HG03521 (cell line): ENCODE measurements around the gene PUS1.
"Not testable (repeated sequence)": the region's sequence is repeated elsewhere in the genome, so short reads cannot be mapped to it uniquely, and the experiment has no call there.

Experiments used
- ATAC-seq: cut with Tn5 transposase; IDR thresholded peaks from one replicate; pipeline ENCODE4 v1.9.1; 2021; ENCODE audit warnings: mild to moderate bottlenecking, moderate library complexity; ENCODE audit not compliant: unreplicated experiment

Gene PUS1

DNA sequence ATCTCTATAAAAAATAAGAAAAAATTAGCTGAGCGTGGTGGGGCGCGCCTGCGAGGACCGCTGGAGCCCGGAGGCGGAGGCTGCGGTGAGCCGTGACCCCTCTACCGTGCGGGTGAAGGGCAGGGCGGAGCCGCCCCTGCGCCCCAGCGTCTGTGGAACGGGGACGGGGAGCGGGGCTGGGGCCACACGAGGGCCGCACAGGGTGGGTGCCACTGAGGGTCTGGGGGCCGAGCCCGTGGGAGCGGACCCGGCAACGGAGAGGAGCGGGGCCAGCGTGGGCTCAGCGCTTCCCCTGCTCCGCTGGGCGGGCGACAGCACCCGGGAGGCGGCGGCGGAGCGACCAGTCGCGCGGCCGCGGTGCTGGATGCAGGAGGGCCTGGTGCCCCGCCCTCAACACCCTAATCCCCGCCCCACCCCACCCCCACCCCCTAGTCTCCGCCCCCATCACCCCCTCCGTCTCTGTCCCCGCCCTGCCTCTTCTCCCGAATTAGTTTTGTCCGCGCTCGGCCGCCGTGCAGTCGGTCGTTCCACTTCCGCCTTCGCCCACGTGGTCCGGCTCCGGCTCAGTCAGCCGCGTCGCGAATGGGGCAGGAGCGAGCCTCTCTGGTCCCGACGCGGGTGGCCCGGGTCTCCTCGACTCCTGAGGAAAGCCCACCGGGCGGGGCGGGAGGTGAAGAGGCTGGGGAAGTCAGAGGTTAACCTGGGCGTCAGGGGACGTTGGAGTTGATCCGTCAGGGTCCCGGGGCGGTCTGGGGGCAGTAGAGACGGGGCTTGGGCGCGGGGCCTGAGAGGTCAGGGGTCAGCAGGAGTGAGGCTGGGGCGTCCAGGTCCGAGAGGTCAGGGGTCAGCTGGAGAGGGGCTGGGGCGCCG, at the start of gene PUS1:
TSS of gene PUS1 (plus strand) at position 566 of the 870 bp plus-strand sequence. CDS start 447 bp downstream, outside the sequence.
- peak; percentile 73 for ATAC-seq

DNA sequence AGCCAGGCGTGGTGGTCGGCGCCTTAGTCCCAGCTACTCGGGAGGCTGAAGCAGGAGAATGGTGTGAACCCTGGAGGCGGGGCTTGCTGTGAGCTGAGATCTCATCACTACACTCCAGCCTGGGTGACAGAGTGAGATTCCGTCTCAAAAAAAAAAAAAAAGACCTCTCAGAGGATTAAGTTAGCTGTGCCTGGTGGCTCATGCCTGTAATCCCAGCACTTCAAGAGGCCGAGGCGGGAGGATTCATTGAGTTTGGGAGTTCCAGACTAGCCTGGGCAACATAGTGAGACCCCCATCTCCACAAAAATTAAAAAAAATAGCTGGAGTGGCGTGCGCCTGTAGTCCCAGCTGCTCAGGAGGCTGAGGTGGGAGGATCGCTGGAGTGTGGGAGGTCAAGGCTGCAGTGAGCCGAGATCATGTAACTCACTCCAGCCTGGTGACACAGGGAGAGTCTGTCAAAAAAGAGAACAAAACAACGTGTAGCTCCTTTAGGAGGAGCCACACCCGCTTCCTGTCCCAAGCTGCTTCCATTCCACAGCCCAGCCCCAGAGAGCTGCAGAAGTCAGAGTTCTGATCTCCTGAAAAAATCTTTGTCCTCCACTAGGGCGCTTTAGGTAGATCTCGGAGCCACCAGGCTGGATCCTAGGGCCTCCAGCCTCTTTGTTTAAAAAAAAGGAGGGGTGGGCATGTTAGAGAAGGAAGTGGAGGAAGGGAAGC, 46.1 kb upstream of the PUS1 start:
- no peak for ATAC-seq

DNA sequence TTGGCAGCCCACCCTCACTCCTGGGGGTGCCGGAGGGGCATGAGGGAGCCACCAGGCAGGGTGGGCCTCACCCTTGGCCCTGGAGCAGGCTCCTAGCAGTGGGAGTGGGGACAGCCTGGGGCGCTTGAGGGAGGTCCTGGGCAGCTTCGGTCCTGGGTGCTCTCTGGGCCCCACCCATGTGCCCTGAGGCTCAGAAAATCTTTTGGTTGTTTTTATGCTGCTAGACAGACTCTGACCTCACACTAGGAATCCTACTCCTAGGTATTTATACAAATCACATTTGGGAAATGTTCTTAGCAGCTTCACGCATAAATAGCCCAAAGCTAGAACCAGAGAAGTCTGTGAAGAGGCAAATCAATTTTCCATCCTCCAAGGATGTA, 45.6 kb upstream of the PUS1 start:
- no peak for ATAC-seq

DNA sequence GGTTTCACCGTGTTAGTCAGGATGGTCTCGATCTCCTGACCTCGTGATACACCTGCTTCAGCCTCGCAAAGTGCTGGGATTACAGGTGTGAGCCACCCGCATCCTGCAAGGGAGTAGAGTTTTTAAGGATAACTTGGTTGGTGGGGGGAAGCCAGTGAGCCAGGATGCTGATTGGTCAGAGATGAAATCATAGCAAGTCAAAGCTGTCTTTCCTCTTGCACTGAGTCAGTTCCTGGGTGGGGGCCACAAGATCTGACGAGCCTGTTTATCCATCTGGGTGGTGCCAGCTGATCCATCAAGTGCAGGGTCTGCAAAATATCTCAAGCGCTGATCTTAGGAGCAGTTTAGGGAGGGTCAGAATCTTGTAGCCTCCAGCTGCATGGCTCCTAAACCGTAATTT, 44.0 kb upstream of the PUS1 start:
- not testable (repeated sequence) for ATAC-seq

DNA sequence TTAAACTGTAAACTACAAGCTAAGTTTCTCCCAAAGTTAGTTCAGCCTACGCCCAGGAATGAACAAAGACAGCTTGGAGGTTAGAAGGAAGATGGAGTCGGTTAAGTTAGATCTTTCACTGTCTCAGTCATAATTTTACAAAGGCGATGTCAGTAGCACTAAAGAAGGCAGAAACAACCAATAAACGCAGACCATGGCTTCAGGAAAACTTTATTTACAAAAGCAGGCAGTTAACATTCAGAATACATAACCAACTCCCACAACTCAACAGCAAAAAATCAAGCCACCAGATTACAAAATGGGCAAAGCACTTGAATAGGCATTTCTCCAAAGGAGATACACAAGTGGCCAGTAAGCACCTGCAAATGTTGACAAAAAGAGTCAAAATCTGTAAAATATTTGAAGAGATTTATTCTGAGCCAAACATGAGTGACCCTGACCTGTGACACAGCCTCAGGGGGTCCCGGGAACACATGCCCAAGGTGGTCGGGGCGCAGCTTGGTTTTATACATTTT, 43.5 kb upstream of the PUS1 start:
- ATAC-seq, result no peak

DNA sequence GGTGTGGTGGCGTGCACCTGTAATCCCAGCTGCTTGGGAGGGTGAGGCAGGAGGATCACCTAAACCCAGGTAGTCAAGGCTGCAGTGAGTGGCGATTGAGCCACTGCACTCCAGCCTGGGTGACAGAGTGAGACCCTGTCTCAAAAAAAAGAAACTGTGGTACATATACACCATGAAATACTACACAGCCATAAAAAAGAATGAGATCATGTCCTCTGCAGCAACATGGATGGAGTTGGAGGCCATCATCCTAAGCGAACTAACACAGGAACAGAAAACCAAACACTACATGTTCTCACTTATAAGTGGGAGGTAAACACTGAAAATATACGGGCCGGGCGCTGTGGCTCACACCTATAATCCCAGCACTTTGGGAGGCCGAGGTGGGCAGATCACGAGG, 37.4 kb upstream of the PUS1 start:
- ATAC-seq, result not testable (repeated sequence)

DNA sequence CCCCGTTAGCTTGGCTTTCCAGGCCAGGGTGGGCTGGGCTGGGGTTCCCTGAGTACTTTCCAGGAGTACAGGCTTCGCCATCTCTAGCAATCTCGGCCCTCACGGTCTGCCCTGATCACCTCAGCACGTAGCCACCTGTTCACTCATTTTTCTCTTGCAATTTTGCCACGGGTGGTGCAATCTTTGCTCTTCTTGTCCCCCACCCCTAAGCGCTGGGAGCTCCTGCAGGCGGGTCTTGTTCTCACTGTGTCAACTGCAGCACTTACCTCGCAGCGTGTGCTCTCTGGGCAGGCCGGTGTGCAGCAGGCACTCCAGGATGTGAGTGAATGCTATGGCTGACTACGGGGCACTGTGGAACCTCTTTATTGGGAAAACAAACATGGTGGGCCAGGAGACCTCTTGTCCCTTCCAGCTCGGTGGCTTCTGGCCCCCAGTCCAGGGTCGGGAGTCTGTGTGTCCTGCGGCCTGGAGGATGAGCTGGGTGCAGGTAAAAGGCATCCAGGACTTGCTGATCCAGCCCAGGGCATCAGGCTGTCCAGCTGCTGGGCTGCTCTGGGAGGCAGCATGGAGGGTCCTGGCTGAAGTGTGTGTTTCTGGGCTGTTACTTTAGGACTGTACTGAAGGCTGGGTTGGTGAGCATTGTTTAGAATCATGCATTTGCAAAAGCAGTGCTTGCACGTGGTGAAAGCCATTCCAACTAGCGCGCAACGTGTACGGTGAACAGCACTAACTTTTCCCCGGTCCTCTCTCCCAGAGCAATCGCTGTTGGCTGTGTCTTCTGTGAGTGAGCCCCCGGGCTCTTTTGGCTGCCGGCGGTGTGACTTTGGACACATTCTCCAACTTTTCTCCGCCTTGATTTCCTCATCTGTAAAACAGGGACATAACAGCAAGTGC, 36.1 kb upstream of the PUS1 start:
- no peak for ATAC-seq

DNA sequence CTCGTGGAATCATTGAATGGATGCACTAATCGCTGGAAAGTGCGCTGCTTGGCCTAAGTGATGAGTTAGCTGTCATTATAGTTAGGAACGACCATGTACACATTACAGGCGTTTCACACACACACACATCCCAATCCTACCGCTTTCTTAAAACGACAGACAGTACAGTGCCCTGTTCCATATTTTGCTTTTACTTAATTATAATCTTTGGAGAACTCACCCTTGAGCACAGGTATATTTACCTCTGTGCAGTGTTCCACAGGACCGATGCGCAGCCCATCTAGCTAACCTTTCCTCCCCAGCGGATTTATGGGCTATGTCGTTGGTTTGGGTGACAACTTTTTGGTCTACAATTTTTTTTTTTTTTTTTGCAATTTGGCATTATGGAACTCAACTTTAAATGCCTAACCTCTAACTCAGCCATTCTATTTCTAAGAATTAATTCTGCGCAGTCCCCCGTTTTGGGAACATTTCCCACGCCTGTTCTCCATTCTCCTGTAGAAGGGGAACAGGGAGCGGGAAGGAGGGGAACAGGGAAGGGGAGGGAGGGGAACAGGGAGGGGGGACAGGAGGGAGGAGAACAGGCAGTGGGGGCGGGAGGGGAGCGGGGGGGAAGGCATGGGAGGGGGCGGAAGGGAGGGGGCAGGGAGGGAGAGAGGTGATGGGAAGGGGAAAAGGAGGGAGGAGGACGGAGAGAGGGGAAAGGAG, 35.3 kb upstream of the PUS1 start:
- ATAC-seq, result no peak

DNA sequence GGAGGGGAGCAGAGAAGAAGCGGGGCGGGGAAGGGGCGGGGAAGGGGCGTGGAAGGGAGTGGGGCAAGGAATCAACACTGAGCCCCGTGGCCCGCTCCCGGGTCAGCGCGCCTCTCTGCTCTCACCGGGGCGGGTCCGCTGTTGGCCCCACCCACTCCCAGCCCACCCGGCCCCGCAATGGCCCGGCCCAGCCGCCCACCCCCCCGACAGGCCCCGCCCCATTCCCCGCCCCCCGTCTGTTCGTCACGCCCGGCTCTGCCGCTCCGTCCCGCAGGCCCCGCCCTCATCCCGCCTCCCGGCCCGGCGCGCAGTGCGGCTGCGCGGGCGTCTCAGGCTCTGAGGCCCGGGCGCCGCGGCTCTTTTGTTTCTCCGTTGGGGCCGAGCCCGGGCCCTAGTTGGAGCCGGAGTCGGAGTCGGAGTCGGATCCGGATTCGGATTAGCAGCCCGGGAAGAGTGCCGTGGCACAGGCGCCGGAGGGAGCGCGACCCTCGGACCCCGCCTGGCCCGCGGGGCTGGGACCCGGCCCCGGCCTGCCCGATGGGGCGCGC, 34.7 kb upstream of the PUS1 start, which contains the start of gene ULK1:
TSS of gene ULK1 (plus strand) at position 310 of the 548 bp plus-strand sequence. CDS start 380 bp downstream, outside the sequence.
- peak; percentile 70 for ATAC-seq

DNA sequence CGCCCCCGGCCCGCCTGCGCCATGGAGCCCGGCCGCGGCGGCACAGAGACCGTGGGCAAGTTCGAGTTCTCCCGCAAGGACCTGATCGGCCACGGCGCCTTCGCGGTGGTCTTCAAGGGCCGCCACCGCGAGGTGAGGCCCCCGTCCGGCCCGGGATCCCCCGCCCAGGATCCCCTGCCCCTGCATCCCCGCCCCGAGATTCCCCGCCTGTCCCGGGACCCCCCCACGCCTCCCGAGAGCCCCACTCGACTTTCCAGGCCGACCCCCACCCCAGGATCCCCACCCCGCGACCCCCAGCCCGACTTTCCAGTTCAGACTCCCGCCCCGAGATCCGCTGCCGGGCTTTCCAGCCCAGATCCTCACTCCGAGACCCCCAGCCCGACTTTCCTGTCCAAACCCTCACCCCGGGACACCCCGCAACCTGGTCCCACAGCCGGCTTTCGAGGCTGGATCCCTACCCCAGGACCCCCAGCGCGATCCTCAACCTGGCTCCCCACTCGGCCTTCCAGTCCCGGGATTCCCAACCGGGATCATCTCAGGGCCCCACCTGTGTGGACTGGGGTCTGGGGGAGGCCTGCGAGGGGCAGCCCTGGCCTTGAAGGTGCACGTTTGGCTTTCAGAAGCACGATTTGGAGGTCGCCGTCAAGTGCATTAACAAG, 34.0 kb upstream of the PUS1 start:
- ATAC-seq, result no peak

DNA sequence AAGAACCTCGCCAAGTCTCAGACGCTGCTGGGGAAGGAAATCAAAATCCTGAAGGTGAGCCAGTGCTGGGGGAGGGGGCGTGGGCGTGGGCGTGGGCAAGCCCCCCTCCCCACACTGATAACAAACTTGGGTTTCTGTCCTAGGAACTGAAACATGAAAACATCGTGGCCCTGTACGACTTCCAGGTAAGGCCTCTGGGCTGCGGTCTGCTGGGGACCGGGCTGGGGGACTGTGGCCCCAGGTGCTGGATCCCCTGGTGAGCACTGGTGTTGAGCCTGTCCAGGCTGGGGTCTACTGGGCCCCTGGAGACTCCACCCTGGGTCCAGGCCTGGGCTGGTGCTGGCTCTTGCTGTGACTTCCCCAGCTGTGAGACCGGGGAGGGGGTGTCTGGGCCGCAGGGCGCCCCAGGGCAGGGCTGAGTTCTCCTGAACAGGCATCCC, 33.4 kb upstream of the PUS1 start:
- no peak for ATAC-seq

DNA sequence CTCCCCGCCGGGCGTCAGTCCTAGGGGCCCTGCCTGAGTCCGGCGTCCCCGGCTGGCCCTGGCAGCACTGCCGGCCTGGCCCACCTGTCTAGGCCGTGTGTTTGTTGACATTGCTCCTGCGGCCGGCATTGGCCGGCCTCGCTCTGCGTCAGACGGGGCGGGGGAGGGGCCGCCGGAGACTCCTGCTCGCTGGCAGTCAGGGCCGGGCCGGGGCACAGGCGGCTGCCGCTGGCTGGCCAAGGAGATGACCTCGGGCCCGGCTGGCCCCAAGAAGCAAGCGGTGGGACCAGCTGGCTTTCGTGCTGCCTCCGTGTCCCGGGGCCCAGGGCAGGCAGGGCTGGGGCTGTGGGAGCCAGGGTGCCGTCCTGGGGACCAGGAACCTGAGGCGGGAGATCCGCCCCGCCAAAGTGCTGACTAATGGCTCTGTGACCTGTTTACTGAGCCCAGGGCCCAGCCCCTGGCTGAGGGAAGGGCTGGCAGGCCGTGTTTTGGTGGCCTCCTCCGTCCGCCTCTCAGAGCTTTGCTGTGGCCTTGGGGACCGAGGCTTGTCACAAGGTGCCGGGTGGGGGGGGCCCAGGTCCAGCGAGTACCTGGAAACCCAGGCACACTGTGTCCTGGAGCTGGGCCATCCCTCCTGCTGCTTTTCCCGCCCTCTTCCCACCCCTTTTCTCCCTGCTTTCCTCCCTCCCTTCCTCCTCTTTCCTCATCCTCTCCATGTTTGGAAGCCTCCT, 32.8 kb upstream of the PUS1 start:
- peak; percentile 57 for ATAC-seq

DNA sequence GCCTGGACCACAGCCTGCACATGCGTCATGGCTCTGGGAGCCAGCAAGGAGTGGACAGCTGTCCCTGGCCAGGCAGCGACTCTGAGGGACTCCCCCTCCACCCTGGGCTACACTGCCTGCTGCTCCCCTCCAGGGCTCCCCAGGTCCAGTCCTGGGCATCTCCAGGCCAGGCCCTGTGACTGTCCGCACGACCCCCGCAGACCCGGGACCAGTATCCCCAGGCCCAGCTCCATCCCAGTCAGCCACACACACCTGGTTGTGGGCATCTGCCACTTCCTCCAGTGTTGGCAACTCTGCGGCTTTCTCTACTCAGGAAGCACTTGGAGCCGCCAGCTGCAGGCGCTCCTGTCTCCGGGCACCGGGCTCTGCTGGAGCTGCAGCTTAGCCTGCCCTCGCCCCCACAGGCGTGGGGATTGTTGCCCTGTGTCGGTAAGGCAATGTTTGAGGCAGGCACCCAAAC, 32.2 kb upstream of the PUS1 start:
- no peak for ATAC-seq

DNA sequence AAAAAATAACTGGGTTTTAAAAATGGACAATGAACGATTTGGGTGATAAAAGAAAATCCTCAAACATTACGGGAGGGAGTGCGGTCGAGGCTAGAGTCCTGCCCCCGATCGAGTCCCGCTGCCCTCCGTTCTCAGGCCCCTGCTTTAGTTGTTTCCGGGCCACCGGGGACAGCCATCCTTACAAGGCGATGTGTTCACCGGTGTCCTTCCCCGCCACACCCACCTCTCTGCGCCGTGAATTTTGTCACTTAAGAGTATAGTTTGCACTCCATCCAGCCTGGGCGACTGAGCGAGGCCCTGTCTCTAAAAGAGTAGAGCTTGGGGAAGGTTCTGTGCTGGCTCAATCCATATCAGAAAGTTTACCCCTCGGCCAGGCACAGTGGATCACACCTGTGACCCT, 31.8 kb upstream of the PUS1 start:
- ATAC-seq, result no peak

DNA sequence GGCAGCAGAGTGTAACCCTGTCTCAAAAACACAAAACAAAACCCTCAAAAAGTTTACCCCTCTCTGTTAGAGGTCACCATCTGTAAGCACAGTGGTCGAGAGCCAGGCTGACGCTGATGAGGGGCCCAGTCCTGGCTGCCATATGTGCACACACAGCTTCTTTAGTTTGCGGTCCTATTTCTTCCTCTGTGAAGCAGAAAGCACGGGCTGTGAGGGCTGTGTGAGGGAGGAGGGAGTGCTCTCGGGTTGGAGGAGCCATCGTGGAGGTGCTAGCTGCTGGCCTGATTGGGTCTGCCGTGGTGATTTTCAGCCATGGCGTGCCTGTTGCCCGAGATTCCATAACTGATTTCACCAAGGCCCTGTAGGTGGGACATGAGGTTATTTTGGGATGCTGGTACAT, 31.2 kb upstream of the PUS1 start:
- ATAC-seq, result no peak

DNA sequence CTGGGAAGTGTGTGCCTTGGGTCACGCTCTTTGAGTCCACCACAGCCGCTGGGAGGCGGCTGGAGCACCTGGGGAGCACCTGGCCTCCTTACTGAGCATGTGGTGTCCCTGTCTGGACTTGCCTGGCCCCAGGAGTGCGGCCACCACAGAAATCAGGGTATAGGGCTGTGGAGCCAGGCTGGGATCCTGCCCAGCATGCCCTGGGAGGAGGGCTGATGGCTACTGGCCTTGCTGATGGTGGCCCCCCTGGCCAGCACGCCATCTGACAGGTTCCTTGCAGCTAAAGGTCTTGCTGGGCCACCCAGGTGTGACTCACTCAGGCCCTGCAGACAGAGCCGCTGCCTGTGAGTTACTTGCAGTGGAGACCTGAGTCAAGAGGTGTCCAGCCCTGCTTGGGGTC, 28.7 kb upstream of the PUS1 start:
- no peak for ATAC-seq

DNA sequence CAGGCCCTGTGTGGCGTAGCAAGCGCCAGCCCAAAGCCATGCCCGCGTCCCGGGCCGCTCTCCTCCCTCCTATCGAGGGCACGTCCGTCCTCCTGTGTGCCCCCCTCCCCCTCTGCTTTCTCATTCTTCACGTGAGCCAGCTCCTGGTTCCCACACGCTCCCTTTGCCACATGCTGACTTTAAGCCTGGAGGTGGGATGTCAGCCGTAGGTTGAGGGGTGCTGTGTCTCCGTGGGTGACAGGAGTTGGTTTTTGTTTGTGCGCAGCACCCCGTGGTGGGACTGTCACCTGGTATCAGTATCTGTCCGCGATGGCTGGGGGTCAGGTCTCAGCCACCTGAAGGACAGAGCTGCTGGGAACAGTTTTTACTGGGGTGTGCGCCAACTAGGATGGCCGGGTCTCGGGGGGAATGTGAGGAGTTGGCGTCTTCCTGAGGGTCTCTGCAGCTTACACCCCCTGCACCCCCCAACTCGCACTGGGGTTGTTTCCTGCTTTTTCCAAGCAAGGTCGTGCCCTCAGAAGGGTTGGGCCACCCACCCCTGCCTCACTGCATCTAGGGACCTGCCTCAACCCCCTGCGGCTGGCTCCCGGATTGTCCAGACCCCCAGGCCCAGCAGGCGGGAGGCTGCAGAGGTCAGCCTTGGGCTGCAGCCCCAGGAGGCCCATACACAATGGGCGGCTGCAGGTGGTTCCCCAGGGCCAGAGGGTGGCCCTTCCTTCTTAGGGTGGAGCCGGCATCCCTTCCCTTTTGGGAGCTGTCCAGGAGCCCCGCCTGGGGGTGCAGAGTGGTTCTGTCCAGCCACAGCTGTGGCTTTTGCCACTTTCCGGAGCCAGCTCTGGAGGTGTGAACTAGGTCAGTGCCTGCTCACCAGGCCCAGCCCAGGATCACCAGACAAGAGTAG, 27.4 kb upstream of the PUS1 start:
- ATAC-seq, result no peak
